ENCODE data around the gene PHKA2.

PHKA2 gene

DNA sequence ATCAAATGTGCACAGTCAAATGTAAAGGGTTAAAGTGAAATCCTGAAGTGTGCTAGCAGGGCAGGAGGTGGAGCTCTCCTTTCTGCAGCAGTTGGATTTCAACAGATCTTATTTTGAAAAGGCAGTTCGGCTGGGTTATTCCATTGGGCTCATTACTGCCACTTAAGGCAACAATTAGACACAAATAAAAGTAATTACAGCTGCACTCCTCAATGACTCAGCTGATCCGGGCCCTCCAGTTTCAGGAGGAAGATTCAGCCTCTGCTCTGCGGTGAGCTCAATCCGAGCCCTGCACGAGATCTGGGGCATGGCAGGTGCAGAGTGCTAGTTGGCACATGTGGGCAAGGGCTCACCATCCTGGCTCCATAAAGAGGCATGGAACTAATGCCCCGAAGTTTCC, 85.4 kb downstream of the PHKA2 start:
- no peak for DNase-seq
- H3K4me3 Mint-ChIP-seq = no peak overlapping the region
- H3K27me3 Mint-ChIP-seq (ENCODE audit: low read depth, poor library complexity) = no peaks in the 10 kb centered on the region
- H3K36me3 Mint-ChIP-seq (ENCODE audit: low read depth) = peaks cover 17% of the 10 kb centered on the region
- TF ChIP-seq, protein P1, sequence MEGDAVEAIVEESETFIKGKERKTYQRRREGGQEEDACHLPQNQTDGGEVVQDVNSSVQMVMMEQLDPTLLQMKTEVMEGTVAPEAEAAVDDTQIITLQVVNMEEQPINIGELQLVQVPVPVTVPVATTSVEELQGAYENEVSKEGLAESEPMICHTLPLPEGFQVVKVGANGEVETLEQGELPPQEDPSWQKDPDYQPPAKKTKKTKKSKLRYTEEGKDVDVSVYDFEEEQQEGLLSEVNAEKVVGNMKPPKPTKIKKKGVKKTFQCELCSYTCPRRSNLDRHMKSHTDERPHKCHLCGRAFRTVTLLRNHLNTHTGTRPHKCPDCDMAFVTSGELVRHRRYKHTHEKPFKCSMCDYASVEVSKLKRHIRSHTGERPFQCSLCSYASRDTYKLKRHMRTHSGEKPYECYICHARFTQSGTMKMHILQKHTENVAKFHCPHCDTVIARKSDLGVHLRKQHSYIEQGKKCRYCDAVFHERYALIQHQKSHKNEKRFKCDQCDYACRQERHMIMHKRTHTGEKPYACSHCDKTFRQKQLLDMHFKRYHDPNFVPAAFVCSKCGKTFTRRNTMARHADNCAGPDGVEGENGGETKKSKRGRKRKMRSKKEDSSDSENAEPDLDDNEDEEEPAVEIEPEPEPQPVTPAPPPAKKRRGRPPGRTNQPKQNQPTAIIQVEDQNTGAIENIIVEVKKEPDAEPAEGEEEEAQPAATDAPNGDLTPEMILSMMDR (IDR thresholded peaks at IDR 0.05) = no peak
- peaks cover 56% of the 10 kb centered on the region for H3K9me3 Mint-ChIP-seq
- no peaks in the 10 kb centered on the region for H3K4me1 Mint-ChIP-seq
- no peak overlapping the region for H3K27ac Mint-ChIP-seq

DNA sequence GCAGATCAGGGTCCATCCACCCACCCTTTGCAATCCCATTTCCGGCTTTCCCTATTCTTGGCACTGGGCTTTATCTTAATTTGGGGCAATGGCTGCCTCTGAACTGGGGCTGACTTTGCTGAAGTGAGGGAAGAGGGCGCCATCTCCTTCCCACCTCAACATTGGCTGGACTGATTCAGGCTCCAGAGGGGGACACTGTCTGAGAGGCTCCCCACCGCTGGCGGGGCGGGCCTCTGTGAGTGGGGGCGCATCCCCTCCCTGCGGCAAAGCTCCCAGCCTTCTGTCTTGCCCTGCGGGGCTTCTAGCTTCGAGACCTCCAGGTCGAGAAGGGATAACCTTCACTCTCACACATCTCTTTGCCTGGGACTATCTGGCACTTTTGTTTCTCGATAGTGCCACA, 85.8 kb downstream of the PHKA2 start:
- DNase-seq = no peak
- H3K9me3 Mint-ChIP-seq = peaks cover 59% of the 10 kb centered on the region
- no peaks in the 10 kb centered on the region for H3K27me3 Mint-ChIP-seq (ENCODE audit: low read depth, poor library complexity)
- H3K4me1 Mint-ChIP-seq = no peaks in the 10 kb centered on the region
- H3K27ac Mint-ChIP-seq = no peak overlapping the region
- TF ChIP-seq, protein P1 (IDR thresholded peaks at IDR 0.05) = no peak
- peaks cover 15% of the 10 kb centered on the region for H3K36me3 Mint-ChIP-seq (ENCODE audit: low read depth)
- no peak overlapping the region for H3K4me3 Mint-ChIP-seq

DNA sequence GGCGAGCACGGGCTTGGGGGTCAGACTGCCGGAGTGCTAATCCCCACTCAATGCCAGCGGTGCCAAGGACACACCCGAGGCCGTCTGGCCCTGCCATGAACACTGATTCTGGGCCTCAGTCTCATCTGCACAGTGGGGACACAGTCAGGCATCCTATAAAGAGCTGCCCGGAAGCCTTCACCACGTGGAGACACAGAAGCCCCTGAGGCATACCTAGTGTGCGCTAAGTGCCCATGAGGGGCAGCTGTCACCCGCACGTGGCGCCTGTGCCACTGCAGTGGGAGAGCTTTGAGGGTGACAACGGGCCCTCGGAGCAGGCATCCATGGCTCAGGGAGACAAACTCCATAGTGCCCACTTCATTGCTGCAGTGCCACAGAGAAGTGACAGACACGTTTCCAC, 86.3 kb downstream of the PHKA2 start:
- no peak overlapping the region for H3K4me3 Mint-ChIP-seq
- H3K9me3 Mint-ChIP-seq = peaks cover 61% of the 10 kb centered on the region
- DNase-seq = no peak
- no peaks in the 10 kb centered on the region for H3K27me3 Mint-ChIP-seq (ENCODE audit: low read depth, poor library complexity)
- H3K27ac Mint-ChIP-seq = no peak overlapping the region
- TF ChIP-seq, protein P1 (IDR thresholded peaks at IDR 0.05) = no peak
- peaks cover 12% of the 10 kb centered on the region for H3K36me3 Mint-ChIP-seq (ENCODE audit: low read depth)
- H3K4me1 Mint-ChIP-seq = no peaks in the 10 kb centered on the region

DNA sequence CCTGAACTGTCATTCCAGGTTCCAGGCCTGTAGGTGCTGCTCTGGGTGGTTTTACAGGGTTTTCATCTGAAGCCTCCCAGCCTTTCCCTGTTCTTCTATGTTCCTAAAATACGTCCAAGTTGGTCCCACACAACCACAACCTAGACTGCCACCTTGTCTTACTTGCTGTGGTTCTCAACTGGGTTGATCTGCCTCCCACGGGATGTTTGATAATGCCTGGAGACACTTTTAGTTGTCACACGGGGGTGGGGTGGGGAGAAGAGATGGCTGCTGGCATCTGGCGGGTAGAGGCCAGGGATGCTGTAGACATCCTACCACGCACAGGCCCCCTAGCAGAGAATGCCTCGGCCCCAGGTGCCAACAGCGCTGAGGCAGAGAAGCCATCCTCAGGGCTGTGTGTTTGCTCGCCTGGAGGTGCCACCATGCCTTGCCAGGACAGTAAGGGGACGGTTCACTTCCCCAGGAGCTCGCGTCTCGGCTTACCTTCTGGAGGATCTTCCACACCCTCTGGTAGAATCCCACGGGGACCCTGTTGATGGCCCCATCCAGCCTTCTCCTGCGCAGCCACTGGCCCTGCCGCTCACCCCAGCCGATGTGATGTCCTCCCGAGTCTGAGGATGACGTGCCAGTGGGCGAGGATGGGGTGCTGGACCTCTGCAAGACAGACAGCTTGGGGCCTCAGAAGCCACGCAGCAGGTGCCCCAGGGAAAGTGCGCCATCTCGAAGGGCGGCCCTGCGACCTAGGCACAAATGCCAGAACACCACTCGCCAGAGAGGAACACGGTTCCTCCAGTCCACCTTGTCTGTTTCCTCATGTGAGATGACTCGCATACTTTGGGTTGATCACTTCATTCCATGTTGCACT, 87.0 kb downstream of the PHKA2 start:
- no peaks in the 10 kb centered on the region for H3K4me1 Mint-ChIP-seq
- peaks cover 12% of the 10 kb centered on the region for H3K36me3 Mint-ChIP-seq (ENCODE audit: low read depth)
- no peak overlapping the region for H3K4me3 Mint-ChIP-seq
- H3K9me3 Mint-ChIP-seq = peaks cover 68% of the 10 kb centered on the region
- no peak for DNase-seq
- no peak overlapping the region for H3K27ac Mint-ChIP-seq
- TF ChIP-seq, protein P1 (IDR thresholded peaks at IDR 0.05) = no peak
- no peaks in the 10 kb centered on the region for H3K27me3 Mint-ChIP-seq (ENCODE audit: low read depth, poor library complexity)

DNA sequence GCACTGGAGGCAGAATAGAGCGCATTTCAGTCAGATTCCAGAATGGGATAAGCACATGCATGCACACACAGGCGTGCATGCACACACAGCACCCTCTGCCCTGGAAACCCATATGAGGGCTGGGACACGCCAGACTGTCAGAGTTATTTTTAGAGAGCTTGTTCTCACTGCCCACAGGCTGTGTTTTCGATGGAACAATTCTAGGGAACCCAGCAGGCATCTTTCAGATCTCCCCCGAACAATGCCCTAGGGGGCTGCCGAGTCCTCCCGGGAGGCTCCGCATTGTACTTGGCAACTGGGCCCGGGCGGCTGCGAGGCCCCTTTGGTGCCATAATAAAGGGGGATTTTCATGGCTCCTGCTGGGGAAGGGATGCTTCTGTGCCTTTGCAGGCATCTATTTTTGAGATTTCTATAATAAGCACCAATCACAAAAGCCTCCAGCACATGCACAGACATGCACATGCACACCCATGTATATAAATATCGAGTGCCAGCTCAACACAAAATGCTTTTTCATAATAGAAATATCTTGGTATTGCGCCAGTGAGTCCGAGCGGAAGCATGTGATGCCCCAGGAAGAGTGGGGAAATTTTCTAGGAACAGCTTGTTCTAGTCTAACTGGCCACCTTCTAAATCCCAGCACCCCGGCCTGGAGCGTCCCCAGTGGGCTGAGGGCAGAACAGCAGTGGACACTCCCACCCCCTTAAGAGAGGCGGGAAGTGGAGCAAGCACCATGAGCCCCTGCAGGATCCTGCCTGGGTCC, 88.5 kb downstream of the PHKA2 start:
- TF ChIP-seq, protein P1 (IDR thresholded peaks at IDR 0.05) = no peak
- peaks cover 9% of the 10 kb centered on the region for H3K36me3 Mint-ChIP-seq (ENCODE audit: low read depth)
- H3K4me3 Mint-ChIP-seq = no peak overlapping the region
- no peaks in the 10 kb centered on the region for H3K4me1 Mint-ChIP-seq
- H3K27me3 Mint-ChIP-seq (ENCODE audit: low read depth, poor library complexity) = no peaks in the 10 kb centered on the region
- no peak for DNase-seq
- H3K27ac Mint-ChIP-seq = no peak overlapping the region
- peaks cover 66% of the 10 kb centered on the region for H3K9me3 Mint-ChIP-seq

Measured in nephron progenitor cell (in vitro differentiated cells).